H9 (cell line): ENCODE measurements around the gene PTPRN2. TPM values are rescaled to one million over a fixed set of nuclear protein-coding genes. Genes with fewer than 3 reads are reported as not detected.

Experiments
- DNase-seq: peaks from one replicate; pipeline ENCODE4 v3.0.0-alpha.2; 2017
- H2AFZ ChIP-seq: one replicate; pipeline ENCODE4 v1.6.1; 2013; ENCODE audit warnings: mild to moderate bottlenecking, low read length, control low read depth, moderate library complexity
- H2AK5ac ChIP-seq: 2 replicates; pipeline ENCODE4 v1.6.1; 2013; ENCODE audit warnings: low read length, control low read depth, mixed read lengths; ENCODE audit not compliant: insufficient read length
- H2BK120ac ChIP-seq: one replicate; pipeline ENCODE4 v1.6.1; 2013; ENCODE audit warnings: low read depth, mild to moderate bottlenecking, low read length, control low read depth, inconsistent platforms; ENCODE audit not compliant: poor library complexity, severe bottlenecking
- H2BK12ac ChIP-seq: 2 replicates; pipeline ENCODE4 v1.6.1; 2013; ENCODE audit warnings: low read length, control low read depth, mixed read lengths, low read depth; ENCODE audit not compliant: insufficient read length
- H2BK15ac ChIP-seq: 2 replicates; pipeline ENCODE4 v1.6.1; 2013; ENCODE audit warnings: low read depth, low read length, control low read depth
- H2BK20ac ChIP-seq: one replicate; pipeline ENCODE4 v1.6.1; 2013; ENCODE audit warnings: low read depth, mild to moderate bottlenecking, low read length, control low read depth, inconsistent platforms; ENCODE audit not compliant: poor library complexity, severe bottlenecking
- H2BK5ac ChIP-seq: 2 replicates; pipeline ENCODE4 v1.6.1; 2013; ENCODE audit warnings: low read length, control low read depth, mixed read lengths; ENCODE audit not compliant: insufficient read length
- H3K14ac ChIP-seq: 2 replicates; pipeline ENCODE4 v1.6.1; 2013; ENCODE audit warnings: low read length, control low read depth; ENCODE audit not compliant: insufficient read depth
- H3K18ac ChIP-seq: 2 replicates; pipeline ENCODE4 v1.6.1; 2013; ENCODE audit warnings: low read depth, mild to moderate bottlenecking, mixed read lengths, low read length, control low read depth; ENCODE audit not compliant: insufficient read length
- H3K23ac ChIP-seq: 2 replicates; pipeline ENCODE4 v1.6.1; 2013; ENCODE audit warnings: low read length, control low read depth, mixed read lengths, low read depth; ENCODE audit not compliant: insufficient read length
- H3K23me2 ChIP-seq: 2 replicates; pipeline ENCODE4 v1.6.1; 2013; ENCODE audit warnings: low read depth, mild to moderate bottlenecking, mixed read lengths, low read length, control low read depth; ENCODE audit not compliant: insufficient read length, poor library complexity, severe bottlenecking
- H3K27ac ChIP-seq: 2 replicates; pipeline ENCODE4 v1.5.1; 2013; ENCODE audit warnings: low read length, control low read depth, mixed read lengths, low read depth; ENCODE audit not compliant: insufficient read length
- H3K27me3 ChIP-seq: 2 replicates; pipeline ENCODE4 v1.6.1; 2013; ENCODE audit warnings: low read length, control low read depth, inconsistent platforms; ENCODE audit not compliant: insufficient read depth
- H3K4ac ChIP-seq: 2 replicates; pipeline ENCODE4 v1.6.1; 2013; ENCODE audit warnings: low read depth, mild to moderate bottlenecking, control low read depth, inconsistent platforms, low read length, moderate library complexity
- H3K4me1 ChIP-seq: 2 replicates; pipeline ENCODE4 v1.6.1; 2013; ENCODE audit warnings: low read length, control low read depth, inconsistent platforms; ENCODE audit not compliant: insufficient read depth
- H3K4me2 ChIP-seq: 2 replicates; pipeline ENCODE4 v1.6.1; 2013; ENCODE audit warnings: low read length, control low read depth, mixed read lengths; ENCODE audit not compliant: insufficient read length, insufficient read depth
- H3K56ac ChIP-seq: 2 replicates; pipeline ENCODE4 v1.6.1; 2013; ENCODE audit warnings: low read depth, mild to moderate bottlenecking, mixed read lengths, low read length, control low read depth; ENCODE audit not compliant: insufficient read length
- H3K79me1 ChIP-seq: 2 replicates; pipeline ENCODE4 v1.6.1; 2013; ENCODE audit warnings: low read depth, mild to moderate bottlenecking, moderate library complexity, low read length, control low read depth, inconsistent platforms; ENCODE audit not compliant: insufficient read depth, poor library complexity, severe bottlenecking
- H3K79me2 ChIP-seq: 2 replicates; pipeline ENCODE4 v1.6.1; 2013; ENCODE audit warnings: low read length, control low read depth, inconsistent platforms; ENCODE audit not compliant: insufficient read depth
- H3K9ac ChIP-seq: 2 replicates; pipeline ENCODE4 v1.6.1; 2013; ENCODE audit warnings: low read length, control low read depth, mixed read lengths; ENCODE audit not compliant: insufficient read length; ENCODE audit errors: extremely low read depth
- H3K9me3 ChIP-seq: one replicate; pipeline ENCODE4 v1.6.1; 2013; ENCODE audit warnings: low read depth, low read length, inconsistent platforms; ENCODE audit not compliant: control insufficient read depth
- H3T11ph ChIP-seq: one replicate; pipeline ENCODE4 v1.6.1; 2013; ENCODE audit warnings: mild to moderate bottlenecking, low read length, control low read depth, inconsistent platforms
- H4K20me1 ChIP-seq: one replicate; pipeline ENCODE4 v1.6.1; 2013; ENCODE audit not compliant: control insufficient read depth, insufficient read length, insufficient read depth
- H4K5ac ChIP-seq: 2 replicates; pipeline ENCODE4 v1.6.1; 2013; ENCODE audit warnings: low read depth, mild to moderate bottlenecking, mixed read lengths, low read length, control low read depth; ENCODE audit not compliant: insufficient read length
- H4K8ac ChIP-seq: replicated peaks from 2 replicates; pipeline ENCODE4 v1.6.1; 2013; ENCODE audit warnings: low read length, control low read depth, mixed read lengths, low read depth; ENCODE audit not compliant: insufficient read length
- H4K91ac ChIP-seq: 2 replicates; pipeline ENCODE4 v1.6.1; 2013; ENCODE audit warnings: low read depth, mild to moderate bottlenecking, moderate library complexity, mixed read lengths, low read length, control low read depth; ENCODE audit not compliant: insufficient read length
- H3K27ac Mint-ChIP-seq, 3 experiments: 2 replicates in 2 of 3; 3 replicates in 1 of 3; pipeline ENCODE4 v1.8.0; 2020 to 2021; ENCODE audit warnings: mixed read lengths in 3 of 3, mild to moderate bottlenecking in 1 of 3, moderate library complexity in 1 of 3
- H3K27me3 Mint-ChIP-seq: 2 replicates; pipeline ENCODE4 v1.8.0; 2021; ENCODE audit warnings: low read depth, mild to moderate bottlenecking, moderate library complexity, mixed read lengths
- H3K36me3 Mint-ChIP-seq, 3 experiments: 2 replicates in 2 of 3; 3 replicates in 1 of 3; pipeline ENCODE4 v1.8.0; 2020 to 2021; ENCODE audit warnings: low read depth in 3 of 3, mixed read lengths in 3 of 3; ENCODE audit not compliant: insufficient read depth in 1 of 3
- H3K4me1 Mint-ChIP-seq, 2 experiments: 2 replicates each; pipeline ENCODE4 v1.8.0; 2020; ENCODE audit warnings: mixed read lengths in 2 of 2
- H3K4me3 Mint-ChIP-seq, 2 experiments: 2 replicates in 1 of 2; 3 replicates in 1 of 2; pipeline ENCODE4 v1.8.0; 2020 to 2021; ENCODE audit warnings: mild to moderate bottlenecking in 2 of 2, mixed read lengths in 2 of 2, moderate library complexity in 1 of 2
- H3K9me3 Mint-ChIP-seq, 2 experiments: 2 replicates in 1 of 2; 3 replicates in 1 of 2; pipeline ENCODE4 v1.8.0; 2020; ENCODE audit warnings: mild to moderate bottlenecking in 2 of 2, mixed read lengths in 2 of 2, moderate library complexity in 1 of 2
- CTCF ChIP-seq: fragments of 200-600 bp; sonication (generic); conservative IDR thresholded peaks from 3 replicates; pipeline ENCODE4 v1.8.0; 2021; ENCODE audit warnings: antibody characterized with exemption, mild to moderate bottlenecking
- WGBS: extraction: QIAGEN DNeasy Blood & Tissue Kit; methylation state at CpG from one replicate; pipeline ENCODE4 v1.1.7; 2013; ENCODE audit warnings: missing lambda C conversion rate, low lambda C conversion rate, mixed read lengths; ENCODE audit not compliant: insufficient read length; ENCODE audit errors: extremely low coverage; 5-methylcytosine and 5-hydroxymethylcytosine counted together
- total RNA-seq: library from RNA; stranded (reverse); gene quantifications from 2 replicates; pipeline ENCODE4 v1.2.1, GENCODE V29; 2021

PTPRN2 gene
- total RNA-seq, 1 experiment from 2014 or later, result 5.2 TPM

- Histone ChIP-seq H4K20me1 (no peaks in the 10 kb centered on the region), H3K79me2 (no peaks in the 10 kb centered on the region), H3K27ac (no peak overlapping the region), H3K56ac (no peak overlapping the region), H3K9me3 (no peaks in the 10 kb centered on the region), H3K23ac (no peak overlapping the region), H3K79me1 (no peaks in the 10 kb centered on the region), H3K4ac (no peak overlapping the region), H2AK5ac (no peak overlapping the region), H4K5ac (no peak overlapping the region), H2AFZ (no peak overlapping the region), H3K14ac (no peak overlapping the region), H4K91ac (no peak overlapping the region), H3T11ph (no peak overlapping the region), H4K8ac (no peak overlapping the region), H3K23me2 (no peaks in the 10 kb centered on the region), H3K4me1 (no peaks in the 10 kb centered on the region), H2BK12ac (no peak overlapping the region), H3K27me3 (no peaks in the 10 kb centered on the region), H3K18ac (no peak overlapping the region), H3K9ac (no peak overlapping the region), H2BK5ac (no peak overlapping the region), H2BK120ac (no peak overlapping the region), H2BK20ac (no peak overlapping the region), H2BK15ac (no peak overlapping the region), H3K4me2 (no peak overlapping the region)
- peaks cover 0 to 7% (median 5%) of the 10 kb centered on the region in 3 experiments; a peak in 5 of 7 replicates for H3K36me3 Mint-ChIP-seq
- H3K27ac Mint-ChIP-seq, result peak overlapping the region in 1 of 3 experiments; percentile 28; a peak in 3 of 7 replicates
- DNase-seq, result no peak
- peaks cover 48% of the 10 kb centered on the region for H3K27me3 Mint-ChIP-seq
- H3K4me3 Mint-ChIP-seq, result no peak overlapping the region
- no peak for TF ChIP-seq CTCF
- H3K9me3 Mint-ChIP-seq, result peaks cover 8 to 10% of the 10 kb centered on the region in 2 experiments
- H3K4me1 Mint-ChIP-seq, result no peaks in the 10 kb centered on the region
- no CpG with 5 or more reads among the region's 6 CpGs for WGBS
Observed at GRCh38 chr7:157771689-157772088, 815.9 kb downstream of the PTPRN2 start.
